ENCODE results near the gene NAALADL2. TPM values are rescaled to one million over a fixed set of nuclear protein-coding genes. Genes with fewer than 3 reads are reported as not detected.

Gene NAALADL2
- total and polyA plus RNA-seq, 2 experiments from 2014 or later = 3.4 to 15.3 TPM

DNA sequence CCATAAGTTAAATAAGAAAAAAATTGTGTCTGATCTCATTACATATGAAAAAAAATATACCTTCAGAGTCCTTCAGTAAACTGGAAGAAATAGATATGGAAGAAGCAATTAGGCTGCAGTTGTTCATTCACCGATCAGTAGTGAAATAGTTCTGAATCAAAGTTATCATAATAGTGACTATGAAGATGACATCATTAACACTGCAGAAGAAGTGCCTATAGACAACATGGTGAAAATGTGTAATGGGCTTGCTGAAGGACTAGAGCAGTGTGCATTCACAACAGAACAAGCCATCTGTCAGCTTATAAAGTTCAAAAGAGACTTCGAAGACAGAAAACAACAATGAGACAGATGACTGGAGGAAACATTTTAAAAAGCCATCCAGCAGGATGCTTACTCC lies 144.5 kb downstream of the NAALADL2 start:
- DNase-seq (ENCODE audit: low spot score) = no peak
- no peaks in the 10 kb centered on the region for H3K79me2 ChIP-seq
- H3K4me2 ChIP-seq = no peak overlapping the region
- H3K36me3 ChIP-seq (replicated peaks; ENCODE audit: insufficient read depth, low read depth) = no peaks in the 10 kb centered on the region
- H3K4me1 ChIP-seq (ENCODE audit: insufficient read depth) = no peaks in the 10 kb centered on the region
- no peak overlapping the region for H2AFZ ChIP-seq
- WGBS (ENCODE audit: low lambda C conversion rate, missing lambda C conversion rate) = 89% methylated on average over 2 of the region's 2 CpGs
- no peaks in the 10 kb centered on the region for H4K20me1 ChIP-seq (ENCODE audit: insufficient read depth, poor library complexity, severe bottlenecking)
- no peak overlapping the region for H3K27ac ChIP-seq
- H3K27me3 ChIP-seq = no peaks in the 10 kb centered on the region
- TF ChIP-seq EZH2 (IDR thresholded peaks at IDR 0.05; ENCODE audit: borderline replicate concordance) (no peak), EZH2phosphoT487 (IDR thresholded peaks at IDR 0.05; ENCODE audit: low read depth, severe bottlenecking, unreplicated experiment) (no peak)
- TF ChIP-seq, protein P1, sequence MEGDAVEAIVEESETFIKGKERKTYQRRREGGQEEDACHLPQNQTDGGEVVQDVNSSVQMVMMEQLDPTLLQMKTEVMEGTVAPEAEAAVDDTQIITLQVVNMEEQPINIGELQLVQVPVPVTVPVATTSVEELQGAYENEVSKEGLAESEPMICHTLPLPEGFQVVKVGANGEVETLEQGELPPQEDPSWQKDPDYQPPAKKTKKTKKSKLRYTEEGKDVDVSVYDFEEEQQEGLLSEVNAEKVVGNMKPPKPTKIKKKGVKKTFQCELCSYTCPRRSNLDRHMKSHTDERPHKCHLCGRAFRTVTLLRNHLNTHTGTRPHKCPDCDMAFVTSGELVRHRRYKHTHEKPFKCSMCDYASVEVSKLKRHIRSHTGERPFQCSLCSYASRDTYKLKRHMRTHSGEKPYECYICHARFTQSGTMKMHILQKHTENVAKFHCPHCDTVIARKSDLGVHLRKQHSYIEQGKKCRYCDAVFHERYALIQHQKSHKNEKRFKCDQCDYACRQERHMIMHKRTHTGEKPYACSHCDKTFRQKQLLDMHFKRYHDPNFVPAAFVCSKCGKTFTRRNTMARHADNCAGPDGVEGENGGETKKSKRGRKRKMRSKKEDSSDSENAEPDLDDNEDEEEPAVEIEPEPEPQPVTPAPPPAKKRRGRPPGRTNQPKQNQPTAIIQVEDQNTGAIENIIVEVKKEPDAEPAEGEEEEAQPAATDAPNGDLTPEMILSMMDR (IDR thresholded peaks at IDR 0.05; ENCODE audit: poor library complexity) = no peak
- H3K4me3 ChIP-seq = no peak overlapping the region
- no peaks in the 10 kb centered on the region for H3K9me3 ChIP-seq (ENCODE audit: low read depth)
- H3K9me2 ChIP-seq (replicated peaks; ENCODE audit: insufficient read depth) = no peaks in the 10 kb centered on the region

DNA sequence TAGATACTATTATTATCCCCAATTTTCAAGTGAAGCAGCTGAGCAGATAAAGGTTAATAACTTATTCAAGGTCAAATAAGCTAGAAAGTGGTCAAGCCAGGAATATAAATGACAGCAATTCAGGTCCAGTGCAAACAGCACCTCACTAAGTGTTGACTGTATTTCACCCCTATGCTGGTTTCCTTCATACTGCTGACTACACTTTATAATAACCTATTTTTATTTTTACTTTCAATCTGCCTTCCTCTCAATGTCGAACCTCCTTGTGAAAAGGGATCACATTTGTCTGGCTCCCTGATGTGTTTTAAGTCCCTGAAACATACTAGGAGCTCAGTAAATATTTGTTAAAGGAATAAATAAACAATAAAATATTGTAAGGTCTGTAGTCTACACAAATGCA lies 146.1 kb downstream of the NAALADL2 start:
- H3K9me2 ChIP-seq (replicated peaks; ENCODE audit: insufficient read depth) = no peaks in the 10 kb centered on the region
- H3K4me1 ChIP-seq (ENCODE audit: insufficient read depth) = no peaks in the 10 kb centered on the region
- no peak overlapping the region for H3K27ac ChIP-seq
- H3K79me2 ChIP-seq = no peaks in the 10 kb centered on the region
- WGBS (ENCODE audit: low lambda C conversion rate, missing lambda C conversion rate) = 60% methylated on average over 1 of the region's 1 CpG
- H4K20me1 ChIP-seq (ENCODE audit: insufficient read depth, poor library complexity, severe bottlenecking) = no peaks in the 10 kb centered on the region
- DNase-seq (ENCODE audit: low spot score) = no peak
- no peaks in the 10 kb centered on the region for H3K9me3 ChIP-seq (ENCODE audit: low read depth)
- no peak overlapping the region for H3K4me3 ChIP-seq
- H3K36me3 ChIP-seq (replicated peaks; ENCODE audit: insufficient read depth, low read depth) = no peaks in the 10 kb centered on the region
- TF ChIP-seq EZH2phosphoT487 (IDR thresholded peaks at IDR 0.05; ENCODE audit: low read depth, severe bottlenecking, unreplicated experiment) = no peak
- TF ChIP-seq EZH2 (IDR thresholded peaks at IDR 0.05; ENCODE audit: borderline replicate concordance) = no peak
- TF ChIP-seq, protein P1 (IDR thresholded peaks at IDR 0.05; ENCODE audit: poor library complexity) = no peak
- peak overlapping the region; percentile 2 for H3K4me2 ChIP-seq
- no peak overlapping the region for H2AFZ ChIP-seq
- no peaks in the 10 kb centered on the region for H3K27me3 ChIP-seq

DNA sequence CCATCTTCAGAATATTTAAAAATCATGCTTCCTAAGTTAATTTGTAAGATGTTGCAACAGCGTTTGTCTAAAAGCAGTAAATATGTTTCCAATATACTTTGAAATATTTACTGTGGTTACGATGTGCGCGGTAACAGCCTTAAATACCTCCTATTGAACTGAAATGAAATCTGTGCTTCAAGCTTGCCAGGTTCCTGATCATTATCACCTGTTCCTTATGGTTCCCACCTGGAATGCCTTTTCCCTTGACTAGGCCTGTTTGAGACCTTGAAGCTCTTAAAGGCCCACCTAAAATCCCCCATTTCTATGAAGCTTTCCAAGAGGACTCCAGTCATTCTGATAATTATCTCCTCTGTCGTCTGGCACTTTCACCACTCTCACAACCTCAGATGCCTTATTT lies 146.7 kb downstream of the NAALADL2 start:
- peak overlapping the region; percentile 10 for H3K27ac ChIP-seq
- 58% methylated on average over 5 of the region's 5 CpGs for WGBS (ENCODE audit: low lambda C conversion rate, missing lambda C conversion rate)
- no peak overlapping the region for H3K4me2 ChIP-seq
- H3K4me3 ChIP-seq = no peak overlapping the region
- H2AFZ ChIP-seq = no peak overlapping the region
- DNase-seq (ENCODE audit: low spot score) = no peak
- H3K4me1 ChIP-seq (ENCODE audit: insufficient read depth) = no peaks in the 10 kb centered on the region
- no peaks in the 10 kb centered on the region for H3K9me2 ChIP-seq (replicated peaks; ENCODE audit: insufficient read depth)
- no peaks in the 10 kb centered on the region for H3K79me2 ChIP-seq
- no peaks in the 10 kb centered on the region for H3K27me3 ChIP-seq
- H4K20me1 ChIP-seq (ENCODE audit: insufficient read depth, poor library complexity, severe bottlenecking) = no peaks in the 10 kb centered on the region
- TF ChIP-seq EZH2 (IDR thresholded peaks at IDR 0.05; ENCODE audit: borderline replicate concordance) (no peak), EZH2phosphoT487 (IDR thresholded peaks at IDR 0.05; ENCODE audit: low read depth, severe bottlenecking, unreplicated experiment) (no peak)
- TF ChIP-seq, protein P1 (IDR thresholded peaks at IDR 0.05; ENCODE audit: poor library complexity) = no peak
- no peaks in the 10 kb centered on the region for H3K36me3 ChIP-seq (replicated peaks; ENCODE audit: insufficient read depth, low read depth)
- no peaks in the 10 kb centered on the region for H3K9me3 ChIP-seq (ENCODE audit: low read depth)

DNA sequence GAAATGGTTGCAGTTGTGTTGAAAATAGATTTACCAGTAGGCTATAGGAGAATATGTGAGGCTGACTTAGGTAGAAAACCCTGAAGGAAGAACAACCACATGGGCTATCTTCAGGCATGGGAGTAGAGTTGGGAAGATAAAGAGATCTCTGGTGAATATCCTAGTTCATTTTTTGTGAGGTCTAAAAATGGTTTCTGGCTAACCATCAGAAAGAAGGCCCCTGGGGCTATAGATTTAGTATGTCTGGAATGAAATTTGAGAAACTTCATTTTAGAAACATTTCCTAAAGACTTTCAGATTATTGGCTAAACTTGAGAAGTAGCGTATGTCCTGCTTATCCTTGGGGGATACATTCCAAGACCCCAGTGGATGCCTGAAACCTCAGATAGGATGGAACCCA lies 148.2 kb downstream of the NAALADL2 start:
- H3K9me3 ChIP-seq (ENCODE audit: low read depth) = no peaks in the 10 kb centered on the region
- WGBS (ENCODE audit: low lambda C conversion rate, missing lambda C conversion rate) = 66% methylated on average over 1 of the region's 1 CpG
- no peaks in the 10 kb centered on the region for H4K20me1 ChIP-seq (ENCODE audit: insufficient read depth, poor library complexity, severe bottlenecking)

More for the DNA sequence above, 148.2 kb downstream of the NAALADL2 start:
- H3K9me2 ChIP-seq (replicated peaks; ENCODE audit: insufficient read depth) = no peaks in the 10 kb centered on the region
- H3K27ac ChIP-seq = no peak overlapping the region
- H3K4me2 ChIP-seq = no peak overlapping the region
- no peak overlapping the region for H3K4me3 ChIP-seq
- no peaks in the 10 kb centered on the region for H3K4me1 ChIP-seq (ENCODE audit: insufficient read depth)
- no peak for DNase-seq (ENCODE audit: low spot score)
- H2AFZ ChIP-seq = no peak overlapping the region
- H3K36me3 ChIP-seq (replicated peaks; ENCODE audit: insufficient read depth, low read depth) = no peaks in the 10 kb centered on the region
- no peaks in the 10 kb centered on the region for H3K27me3 ChIP-seq
- H3K79me2 ChIP-seq = no peaks in the 10 kb centered on the region
- TF ChIP-seq, protein P1 (IDR thresholded peaks at IDR 0.05; ENCODE audit: poor library complexity) = no peak
- TF ChIP-seq EZH2 (IDR thresholded peaks at IDR 0.05; ENCODE audit: borderline replicate concordance) (no peak), EZH2phosphoT487 (IDR thresholded peaks at IDR 0.05; ENCODE audit: low read depth, severe bottlenecking, unreplicated experiment) (no peak)

All from hepatocyte (in vitro differentiated cells).